ENCODE results near the gene MYADM.

MYADM gene

DNA sequence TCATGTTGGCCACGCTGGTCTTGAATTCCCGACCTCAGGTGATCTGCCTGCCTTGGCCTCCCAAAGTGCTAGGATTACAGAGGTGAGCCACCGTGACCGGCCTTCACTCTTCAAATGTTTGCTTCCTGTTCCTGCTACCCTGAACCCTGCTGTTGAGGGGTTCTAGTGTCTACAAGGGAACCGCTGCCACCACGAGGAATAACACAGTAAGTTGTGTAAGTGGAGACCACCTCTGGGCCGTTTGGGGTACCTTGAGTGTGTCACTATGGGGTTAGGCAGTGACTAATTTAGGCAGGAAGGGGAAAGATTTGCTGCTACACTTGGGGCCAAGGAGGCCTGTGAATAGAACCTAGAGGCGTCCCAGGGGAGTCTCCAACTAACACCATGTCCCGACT, 2.2 kb upstream of the MYADM start:
- Histone ChIP-seq H2BK120ac (ENCODE audit: insufficient read depth, low read length, poor library complexity) (peak overlapping the region; percentile 36), H4K91ac (ENCODE audit: low read depth, low read length) (peak overlapping the region; percentile 75), H2AK5ac (ENCODE audit: low read length) (no peak overlapping the region), H3K14ac (ENCODE audit: low read length) (no peak overlapping the region), H3K9ac (ENCODE audit: low read length) (peak overlapping the region; percentile 8), H2BK5ac (ENCODE audit: low read depth, low read length, poor library complexity) (no peak overlapping the region), H3K4me3 (ENCODE audit: low read depth, low read length) (no peak overlapping the region), H3K79me2 (ENCODE audit: control insufficient read depth, insufficient read depth, low read length, poor library complexity) (peaks cover 18% of the 10 kb centered on the region), H3K23ac (ENCODE audit: low read length) (no peak overlapping the region), H3K27me3 (ENCODE audit: insufficient read depth, low read length) (no peaks in the 10 kb centered on the region), H3K4me1 (ENCODE audit: control insufficient read depth in 1 of 2, insufficient read depth in 2 of 2, low read length in 2 of 2) (peaks cover 12 to 14% of the 10 kb centered on the region in 2 experiments), H3K79me1 (ENCODE audit: low read length) (peaks cover 26% of the 10 kb centered on the region), H4K12ac (ENCODE audit: low read depth, low read length) (no peak overlapping the region), H2AFZ (ENCODE audit: insufficient read depth, low read length, poor library complexity) (peak overlapping the region; percentile 82), H3K4ac (ENCODE audit: low read depth, low read length) (no peak overlapping the region), H3K18ac (ENCODE audit: low read length) (no peak overlapping the region), H3K9me3 (ENCODE audit: insufficient read depth, low read depth, low read length) (peaks cover 3% of the 10 kb centered on the region), H4K8ac (ENCODE audit: low read depth, low read length) (peak overlapping the region; percentile 94), H2BK12ac (ENCODE audit: low read length) (no peak overlapping the region), H3K4me2 (ENCODE audit: low read length) (peak overlapping the region; percentile 72), H3K36me3 (ENCODE audit: control insufficient read depth in 1 of 2, insufficient read depth in 2 of 2, low read length in 2 of 2) (peaks cover 2 to 4% of the 10 kb centered on the region in 2 experiments), H3K27ac (ENCODE audit: low read depth, low read length) (peak overlapping the region; percentile 8)
- DNase-seq: no peak
- no CpG with 5 or more reads among the region's 9 CpGs for WGBS (ENCODE audit: extremely low coverage, insufficient coverage, insufficient read length)

DNA sequence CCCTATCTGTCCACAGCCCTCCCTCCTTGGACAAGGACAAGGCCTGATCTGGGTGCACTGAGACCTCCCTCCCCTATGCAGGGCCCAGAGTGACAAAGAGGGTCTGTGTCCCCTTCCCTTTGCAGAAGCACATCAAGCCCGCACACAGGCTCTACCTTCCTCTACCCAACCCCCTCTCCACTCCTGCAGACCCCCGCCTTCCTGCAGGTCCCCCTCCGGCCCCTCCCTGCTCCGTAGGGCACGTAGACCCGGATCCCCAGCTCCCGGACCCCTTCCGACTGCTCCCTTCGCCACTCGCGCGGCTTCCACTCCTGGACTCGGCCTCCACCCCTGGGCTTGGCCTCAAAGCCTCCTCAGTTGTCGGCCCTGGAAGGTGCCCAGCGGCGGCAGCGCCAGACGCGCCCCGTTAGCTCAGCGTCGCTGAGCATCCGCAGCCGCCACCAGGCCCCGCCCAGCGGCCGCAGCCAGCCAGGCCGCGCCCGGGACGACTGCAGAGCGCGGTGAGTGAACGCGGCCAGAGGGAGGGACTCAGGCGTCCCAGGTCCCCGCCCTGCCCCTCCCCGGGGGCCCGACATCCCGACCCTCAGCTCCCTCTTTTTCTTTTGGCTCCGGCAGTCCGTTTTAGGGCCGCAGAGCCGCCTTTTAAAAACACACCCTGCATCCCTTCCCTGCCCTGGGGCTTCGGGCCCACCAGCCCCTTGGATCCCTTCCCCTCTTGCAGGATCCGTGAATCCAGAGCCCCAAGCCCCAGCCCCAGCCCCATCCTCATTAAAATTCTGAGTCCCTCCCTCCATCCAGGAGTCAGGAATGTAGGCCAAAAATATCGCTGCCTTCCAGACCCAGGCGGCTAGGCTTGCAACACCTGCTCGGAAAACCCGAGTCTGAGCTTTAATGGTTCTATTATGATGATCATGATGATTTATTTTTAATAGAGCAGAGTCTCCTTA, 1.5 kb upstream of the MYADM start:
- peak overlapping the region; percentile 89 for H3K18ac ChIP-seq (ENCODE audit: low read length)
- no peak overlapping the region for H3K4ac ChIP-seq (ENCODE audit: low read depth, low read length)
- H3K23ac ChIP-seq (ENCODE audit: low read length): no peak overlapping the region
- H3K79me1 ChIP-seq (ENCODE audit: low read length): peaks cover 26% of the 10 kb centered on the region
- H2BK120ac ChIP-seq (ENCODE audit: insufficient read depth, low read length, poor library complexity): peak overlapping the region; percentile 96
- H2BK12ac ChIP-seq (ENCODE audit: low read length): no peak overlapping the region
- peak overlapping the region; percentile 82 for H2AFZ ChIP-seq (ENCODE audit: insufficient read depth, low read length, poor library complexity)
- H3K79me2 ChIP-seq (ENCODE audit: control insufficient read depth, insufficient read depth, low read length, poor library complexity): peaks cover 20% of the 10 kb centered on the region
- H3K4me2 ChIP-seq (ENCODE audit: low read length): peak overlapping the region; percentile 72
- WGBS (ENCODE audit: extremely low coverage, insufficient coverage, insufficient read length): no CpG with 5 or more reads among the region's 50 CpGs
- H3K4me3 ChIP-seq (ENCODE audit: low read depth, low read length): peak overlapping the region; percentile 50
- H3K27me3 ChIP-seq (ENCODE audit: insufficient read depth, low read length): no peaks in the 10 kb centered on the region
- H4K91ac ChIP-seq (ENCODE audit: low read depth, low read length): peak overlapping the region; percentile 96
- no peak overlapping the region for H2AK5ac ChIP-seq (ENCODE audit: low read length)
- H2BK5ac ChIP-seq (ENCODE audit: low read depth, low read length, poor library complexity): peak overlapping the region; percentile 95
- H3K36me3 ChIP-seq (ENCODE audit: control insufficient read depth in 1 of 2, insufficient read depth in 2 of 2, low read length in 2 of 2): peaks cover 7 to 11% of the 10 kb centered on the region in 2 experiments
- H4K8ac ChIP-seq (ENCODE audit: low read depth, low read length): peak overlapping the region; percentile 94
- H3K27ac ChIP-seq (ENCODE audit: low read depth, low read length): peak overlapping the region; percentile 13
- H3K14ac ChIP-seq (ENCODE audit: low read length): no peak overlapping the region
- H3K9ac ChIP-seq (ENCODE audit: low read length): peak overlapping the region; percentile 20
- peak; percentile 85 to 88 for DNase-seq
- H3K9me3 ChIP-seq (ENCODE audit: insufficient read depth, low read depth, low read length): peaks cover 3% of the 10 kb centered on the region
- H4K12ac ChIP-seq (ENCODE audit: low read depth, low read length): peak overlapping the region; percentile 77
- H3K4me1 ChIP-seq (ENCODE audit: control insufficient read depth in 1 of 2, insufficient read depth in 2 of 2, low read length in 2 of 2): peaks cover 12 to 14% of the 10 kb centered on the region in 2 experiments

DNA sequence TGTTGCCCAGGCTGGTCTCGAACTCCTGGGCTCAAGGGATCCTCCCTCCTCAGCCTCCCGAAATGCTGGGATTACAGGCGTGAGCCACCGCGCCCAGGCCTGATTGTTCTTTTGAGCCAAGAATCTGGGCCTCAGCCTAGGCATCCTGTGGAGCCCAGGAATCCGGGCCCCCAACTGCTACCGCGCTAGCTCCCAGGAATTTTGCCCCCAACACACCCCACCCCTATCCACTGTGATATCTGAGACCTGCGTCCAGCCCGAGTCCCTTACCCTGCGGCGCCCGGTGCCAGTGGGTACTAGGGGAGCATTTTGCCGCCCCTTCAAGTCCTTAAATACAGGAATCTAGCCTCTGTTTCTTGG, 838 bp upstream of the MYADM start:
- peak overlapping the region; percentile 26 for H3K4me3 ChIP-seq (ENCODE audit: low read depth, low read length)
- H2BK12ac ChIP-seq (ENCODE audit: low read length): peak overlapping the region; percentile 94
- no peak for DNase-seq
- H3K18ac ChIP-seq (ENCODE audit: low read length): peak overlapping the region; percentile 92
- H3K27ac ChIP-seq (ENCODE audit: low read depth, low read length): peak overlapping the region; percentile 66
- peak overlapping the region; percentile 91 for H3K4ac ChIP-seq (ENCODE audit: low read depth, low read length)
- no CpG with 5 or more reads among the region's 14 CpGs for WGBS (ENCODE audit: extremely low coverage, insufficient coverage, insufficient read length)
- peak overlapping the region; percentile 93 for H4K8ac ChIP-seq (ENCODE audit: low read depth, low read length)
- H3K9ac ChIP-seq (ENCODE audit: low read length): no peak overlapping the region
- peak overlapping the region; percentile 82 for H2AFZ ChIP-seq (ENCODE audit: insufficient read depth, low read length, poor library complexity)
- H3K4me1 ChIP-seq (ENCODE audit: control insufficient read depth in 1 of 2, insufficient read depth in 2 of 2, low read length in 2 of 2): peaks cover 12 to 14% of the 10 kb centered on the region in 2 experiments
- peak overlapping the region; percentile 72 for H3K4me2 ChIP-seq (ENCODE audit: low read length)
- peaks cover 3% of the 10 kb centered on the region for H3K9me3 ChIP-seq (ENCODE audit: insufficient read depth, low read depth, low read length)
- no peak overlapping the region for H3K23ac ChIP-seq (ENCODE audit: low read length)
- H4K91ac ChIP-seq (ENCODE audit: low read depth, low read length): peak overlapping the region; percentile 96
- peaks cover 11 to 15% of the 10 kb centered on the region in 2 experiments for H3K36me3 ChIP-seq (ENCODE audit: control insufficient read depth in 1 of 2, insufficient read depth in 2 of 2, low read length in 2 of 2)
- peaks cover 22% of the 10 kb centered on the region for H3K79me2 ChIP-seq (ENCODE audit: control insufficient read depth, insufficient read depth, low read length, poor library complexity)
- peak overlapping the region; percentile 47 for H4K12ac ChIP-seq (ENCODE audit: low read depth, low read length)
- peak overlapping the region; percentile 96 for H2BK120ac ChIP-seq (ENCODE audit: insufficient read depth, low read length, poor library complexity)
- H2BK5ac ChIP-seq (ENCODE audit: low read depth, low read length, poor library complexity): peak overlapping the region; percentile 95
- H2AK5ac ChIP-seq (ENCODE audit: low read length): peak overlapping the region; percentile 18
- peak overlapping the region; percentile 94 for H3K14ac ChIP-seq (ENCODE audit: low read length)
- peaks cover 26% of the 10 kb centered on the region for H3K79me1 ChIP-seq (ENCODE audit: low read length)
- H3K27me3 ChIP-seq (ENCODE audit: insufficient read depth, low read length): no peaks in the 10 kb centered on the region

DNA sequence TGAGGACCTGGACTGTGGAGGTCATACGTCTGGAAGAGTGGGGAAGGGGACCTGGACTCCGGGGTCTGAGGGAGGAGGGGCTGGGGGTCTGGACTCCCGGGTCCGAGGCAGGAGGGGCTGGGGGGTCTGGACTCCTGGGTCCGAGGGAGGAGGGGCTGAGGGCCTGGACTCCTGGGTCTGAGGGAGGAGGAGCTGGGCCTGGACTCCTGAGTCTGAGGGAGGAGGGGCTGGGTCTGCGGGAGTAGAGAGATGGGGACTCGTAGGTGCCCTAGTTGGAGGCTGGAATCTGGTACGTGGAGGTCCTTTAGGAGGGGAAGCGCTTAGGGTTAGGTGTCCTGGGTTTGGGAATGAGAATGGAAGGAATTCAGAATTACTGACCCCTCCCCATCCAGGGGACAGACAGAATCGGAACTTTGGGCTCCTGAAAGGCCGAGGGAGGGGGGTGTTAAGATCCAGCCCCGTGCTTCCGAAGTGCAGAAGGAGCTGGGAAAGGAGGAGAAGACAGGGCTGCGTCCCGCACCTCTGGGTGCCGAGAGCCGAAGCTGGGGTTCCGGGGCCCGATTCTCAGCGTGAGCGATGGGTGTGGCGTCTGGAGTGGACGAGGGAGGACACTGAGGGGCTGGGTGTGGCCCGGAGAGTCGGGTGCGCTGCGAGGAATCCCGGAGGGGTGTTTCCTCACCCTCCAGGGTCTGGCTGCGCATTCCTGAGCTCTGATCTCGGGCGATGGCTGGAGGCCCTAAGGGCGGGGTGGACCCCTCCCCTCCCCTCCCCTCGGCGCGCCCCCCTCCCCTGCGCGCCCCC, 608 bp downstream of the MYADM start:
- Histone ChIP-seq H4K12ac (ENCODE audit: low read depth, low read length) (peak overlapping the region; percentile 54), H3K79me1 (ENCODE audit: low read length) (peaks cover 26% of the 10 kb centered on the region), H3K9me3 (ENCODE audit: insufficient read depth, low read depth, low read length) (peaks cover 3% of the 10 kb centered on the region), H2BK120ac (ENCODE audit: insufficient read depth, low read length, poor library complexity) (peak overlapping the region; percentile 88), H3K4me3 (ENCODE audit: low read depth, low read length) (peak overlapping the region; percentile 92), H2BK5ac (ENCODE audit: low read depth, low read length, poor library complexity) (peak overlapping the region; percentile 88), H4K91ac (ENCODE audit: low read depth, low read length) (peak overlapping the region; percentile 64), H3K27ac (ENCODE audit: low read depth, low read length) (peak overlapping the region; percentile 85), H3K18ac (ENCODE audit: low read length) (peak overlapping the region; percentile 80), H3K4me2 (ENCODE audit: low read length) (peak overlapping the region; percentile 83), H2AK5ac (ENCODE audit: low read length) (peak overlapping the region; percentile 49), H3K9ac (ENCODE audit: low read length) (peak overlapping the region; percentile 99), H3K14ac (ENCODE audit: low read length) (peak overlapping the region; percentile 84), H3K4ac (ENCODE audit: low read depth, low read length) (peak overlapping the region; percentile 95), H3K79me2 (ENCODE audit: control insufficient read depth, insufficient read depth, low read length, poor library complexity) (peaks cover 22% of the 10 kb centered on the region), H3K36me3 (ENCODE audit: control insufficient read depth in 1 of 2, insufficient read depth in 2 of 2, low read length in 2 of 2) (peaks cover 21 to 26% of the 10 kb centered on the region in 2 experiments), H2BK12ac (ENCODE audit: low read length) (peak overlapping the region; percentile 37), H2AFZ (ENCODE audit: insufficient read depth, low read length, poor library complexity) (peak overlapping the region; percentile 15), H3K23ac (ENCODE audit: low read length) (no peak overlapping the region), H3K4me1 (ENCODE audit: control insufficient read depth in 1 of 2, insufficient read depth in 2 of 2, low read length in 2 of 2) (peaks cover 12 to 14% of the 10 kb centered on the region in 2 experiments), H3K27me3 (ENCODE audit: insufficient read depth, low read length) (no peaks in the 10 kb centered on the region), H4K8ac (ENCODE audit: low read depth, low read length) (peak overlapping the region; percentile 59)
- WGBS (ENCODE audit: extremely low coverage, insufficient coverage, insufficient read length): no CpG with 5 or more reads among the region's 37 CpGs
- peak; percentile 51 to 58 for DNase-seq

Data from trophoblast cell (in vitro differentiated cells and primary cell).